ENCODE results near the gene IFIH1. TPM values are rescaled to one million over a fixed set of nuclear protein-coding genes. Genes with fewer than 3 reads are reported as not detected.

IFIH1 gene
- total and polyA plus RNA-seq, 2 experiments from 2014 or later: 1.7 to 10.1 TPM

DNA sequence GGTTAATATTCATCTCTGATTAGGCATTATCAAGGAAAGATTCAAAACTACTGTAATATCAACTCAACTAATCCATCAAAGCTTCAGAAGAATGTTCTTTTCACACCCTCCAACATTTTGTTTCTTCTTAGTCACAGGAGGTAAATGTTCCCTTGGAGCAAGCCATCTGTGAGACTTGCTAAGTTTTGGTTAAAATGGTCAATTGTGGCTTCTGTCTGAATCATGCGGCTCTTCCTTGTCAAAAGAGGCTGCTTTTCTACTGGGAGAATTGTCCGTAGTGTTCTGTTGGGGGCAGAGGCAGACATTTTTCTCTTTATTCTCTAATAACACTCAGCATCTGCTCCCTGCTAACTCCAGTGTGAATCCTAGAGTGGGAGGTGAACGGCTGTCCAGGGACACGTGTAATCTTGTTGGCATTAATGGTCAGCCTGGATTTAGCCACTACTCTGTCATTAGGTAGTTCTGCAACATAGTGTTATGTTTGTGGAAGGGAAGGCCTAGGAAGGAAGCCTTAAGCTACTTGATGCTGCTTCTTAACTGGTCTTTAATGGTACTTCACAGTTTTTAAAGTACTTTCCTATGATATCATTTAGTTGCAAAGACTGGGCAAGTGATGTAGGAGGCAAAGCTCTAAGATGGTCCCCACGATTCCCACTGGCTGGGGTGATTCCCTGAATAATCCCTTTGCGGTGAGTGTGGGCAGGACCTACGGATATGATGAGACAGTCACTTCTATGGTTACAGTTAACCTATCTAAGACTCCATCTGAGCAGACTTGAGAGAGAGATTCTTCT is 52.6 kb downstream of the IFIH1 start:
- H4K20me1 ChIP-seq (ENCODE audit: insufficient read depth, poor library complexity, severe bottlenecking): no peaks in the 10 kb centered on the region
- no peaks in the 10 kb centered on the region for H3K27me3 ChIP-seq
- no peak overlapping the region for H3K4me3 ChIP-seq
- H3K79me2 ChIP-seq: no peaks in the 10 kb centered on the region
- H3K4me1 ChIP-seq (ENCODE audit: insufficient read depth): no peaks in the 10 kb centered on the region
- no peak for DNase-seq (ENCODE audit: low spot score)
- no peak overlapping the region for H3K27ac ChIP-seq
- WGBS (ENCODE audit: low lambda C conversion rate, missing lambda C conversion rate): 90% methylated on average over 7 of the region's 7 CpGs
- H3K4me2 ChIP-seq: no peak overlapping the region
- H3K9me3 ChIP-seq (ENCODE audit: low read depth): no peaks in the 10 kb centered on the region
- no peaks in the 10 kb centered on the region for H3K36me3 ChIP-seq (replicated peaks; ENCODE audit: insufficient read depth, low read depth)
- no peak overlapping the region for H2AFZ ChIP-seq
- H3K9me2 ChIP-seq (replicated peaks; ENCODE audit: insufficient read depth): no peaks in the 10 kb centered on the region
- no peak for TF ChIP-seq EZH2phosphoT487 (IDR thresholded peaks at IDR 0.05; ENCODE audit: low read depth, severe bottlenecking, unreplicated experiment)
- TF ChIP-seq, protein P1, sequence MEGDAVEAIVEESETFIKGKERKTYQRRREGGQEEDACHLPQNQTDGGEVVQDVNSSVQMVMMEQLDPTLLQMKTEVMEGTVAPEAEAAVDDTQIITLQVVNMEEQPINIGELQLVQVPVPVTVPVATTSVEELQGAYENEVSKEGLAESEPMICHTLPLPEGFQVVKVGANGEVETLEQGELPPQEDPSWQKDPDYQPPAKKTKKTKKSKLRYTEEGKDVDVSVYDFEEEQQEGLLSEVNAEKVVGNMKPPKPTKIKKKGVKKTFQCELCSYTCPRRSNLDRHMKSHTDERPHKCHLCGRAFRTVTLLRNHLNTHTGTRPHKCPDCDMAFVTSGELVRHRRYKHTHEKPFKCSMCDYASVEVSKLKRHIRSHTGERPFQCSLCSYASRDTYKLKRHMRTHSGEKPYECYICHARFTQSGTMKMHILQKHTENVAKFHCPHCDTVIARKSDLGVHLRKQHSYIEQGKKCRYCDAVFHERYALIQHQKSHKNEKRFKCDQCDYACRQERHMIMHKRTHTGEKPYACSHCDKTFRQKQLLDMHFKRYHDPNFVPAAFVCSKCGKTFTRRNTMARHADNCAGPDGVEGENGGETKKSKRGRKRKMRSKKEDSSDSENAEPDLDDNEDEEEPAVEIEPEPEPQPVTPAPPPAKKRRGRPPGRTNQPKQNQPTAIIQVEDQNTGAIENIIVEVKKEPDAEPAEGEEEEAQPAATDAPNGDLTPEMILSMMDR (IDR thresholded peaks at IDR 0.05; ENCODE audit: poor library complexity): no peak
- TF ChIP-seq EZH2 (IDR thresholded peaks at IDR 0.05; ENCODE audit: borderline replicate concordance): no peak

DNA sequence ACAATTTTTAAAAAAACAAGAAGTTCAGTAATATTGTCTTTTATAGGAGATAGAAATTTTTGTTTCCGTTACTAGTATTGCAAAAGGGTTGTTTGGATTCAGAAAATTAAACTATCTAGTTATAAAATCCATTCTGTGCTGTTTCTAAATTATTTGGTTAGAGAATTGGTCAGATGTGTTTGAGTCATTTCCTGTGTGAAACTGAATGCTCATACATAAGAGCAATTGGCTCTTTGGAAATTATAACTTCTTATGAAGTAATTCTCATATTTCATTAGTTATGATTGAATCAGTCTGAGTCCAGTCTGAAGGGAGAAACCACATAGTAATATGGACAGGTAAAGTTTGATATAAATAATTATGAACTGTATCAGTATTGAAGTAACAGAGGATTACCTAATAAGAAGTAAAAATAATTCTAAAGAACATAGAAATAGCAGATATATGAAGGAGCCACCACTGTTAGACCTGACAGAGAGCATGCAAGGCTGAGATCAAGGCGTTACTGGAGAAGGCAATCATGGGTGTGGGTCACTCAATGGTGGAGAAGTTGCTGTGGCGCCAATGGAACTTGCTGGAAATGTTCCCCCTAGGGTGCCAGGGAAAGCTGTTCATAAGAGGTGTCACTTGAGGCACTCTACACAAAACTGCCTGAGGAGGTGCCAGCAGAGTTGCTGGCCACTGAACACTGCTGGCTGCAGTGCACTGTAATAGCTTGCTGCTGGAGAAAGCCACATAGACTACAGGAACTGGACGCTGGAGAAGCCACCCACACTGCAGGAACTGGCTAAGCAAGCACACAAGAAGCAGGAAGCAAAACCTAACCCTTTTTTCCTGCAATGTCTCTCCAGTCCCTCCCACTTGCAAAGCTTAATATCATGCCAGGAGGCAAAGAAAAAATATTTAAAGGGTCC is 57.2 kb downstream of the IFIH1 start:
- H3K27ac ChIP-seq: no peak overlapping the region
- no peaks in the 10 kb centered on the region for H3K4me1 ChIP-seq (ENCODE audit: insufficient read depth)
- no peak overlapping the region for H2AFZ ChIP-seq
- H3K4me3 ChIP-seq: no peak overlapping the region
- H3K9me2 ChIP-seq (replicated peaks; ENCODE audit: insufficient read depth): no peaks in the 10 kb centered on the region
- no peaks in the 10 kb centered on the region for H3K27me3 ChIP-seq
- 85% methylated on average over 4 of the region's 4 CpGs for WGBS (ENCODE audit: low lambda C conversion rate, missing lambda C conversion rate)
- no peaks in the 10 kb centered on the region for H4K20me1 ChIP-seq (ENCODE audit: insufficient read depth, poor library complexity, severe bottlenecking)
- no peak for TF ChIP-seq EZH2 (IDR thresholded peaks at IDR 0.05; ENCODE audit: borderline replicate concordance)
- TF ChIP-seq EZH2phosphoT487 (IDR thresholded peaks at IDR 0.05; ENCODE audit: low read depth, severe bottlenecking, unreplicated experiment): no peak
- TF ChIP-seq, protein P1 (IDR thresholded peaks at IDR 0.05; ENCODE audit: poor library complexity): no peak
- H3K4me2 ChIP-seq: no peak overlapping the region
- no peaks in the 10 kb centered on the region for H3K36me3 ChIP-seq (replicated peaks; ENCODE audit: insufficient read depth, low read depth)
- DNase-seq (ENCODE audit: low spot score): no peak
- H3K79me2 ChIP-seq: no peaks in the 10 kb centered on the region
- no peaks in the 10 kb centered on the region for H3K9me3 ChIP-seq (ENCODE audit: low read depth)

DNA sequence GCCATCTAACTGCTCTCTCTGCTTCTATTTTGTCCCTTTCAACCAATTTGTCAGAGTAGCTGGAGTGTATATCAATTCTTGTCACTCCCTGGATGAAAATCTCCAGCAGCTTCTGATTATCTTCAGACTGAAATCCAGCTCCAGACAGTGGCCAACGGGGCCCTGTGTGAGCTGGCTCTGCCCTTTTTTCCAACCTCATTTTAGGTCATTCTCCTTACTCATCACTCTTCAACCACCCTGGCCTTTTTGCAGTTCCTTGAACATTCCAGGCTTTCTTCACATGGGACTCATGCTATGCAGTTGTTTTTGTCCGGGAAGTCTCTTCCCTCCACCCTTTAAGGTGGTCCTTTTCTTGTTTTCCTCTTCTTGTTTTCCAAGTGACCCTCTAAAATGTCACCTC is 59.8 kb downstream of the IFIH1 start:
- H3K36me3 ChIP-seq (replicated peaks; ENCODE audit: insufficient read depth, low read depth): no peaks in the 10 kb centered on the region
- no peaks in the 10 kb centered on the region for H4K20me1 ChIP-seq (ENCODE audit: insufficient read depth, poor library complexity, severe bottlenecking)
- H3K27ac ChIP-seq: no peak overlapping the region
- 80% methylated on average over 2 of the region's 2 CpGs for WGBS (ENCODE audit: low lambda C conversion rate, missing lambda C conversion rate)
- H3K79me2 ChIP-seq: no peaks in the 10 kb centered on the region
- no peak overlapping the region for H3K4me3 ChIP-seq
- H3K9me3 ChIP-seq (ENCODE audit: low read depth): no peaks in the 10 kb centered on the region
- TF ChIP-seq, protein P1 (IDR thresholded peaks at IDR 0.05; ENCODE audit: poor library complexity): no peak
- TF ChIP-seq EZH2 (IDR thresholded peaks at IDR 0.05; ENCODE audit: borderline replicate concordance) (no peak), EZH2phosphoT487 (IDR thresholded peaks at IDR 0.05; ENCODE audit: low read depth, severe bottlenecking, unreplicated experiment) (no peak)
- DNase-seq (ENCODE audit: low spot score): no peak
- H2AFZ ChIP-seq: no peak overlapping the region
- no peaks in the 10 kb centered on the region for H3K27me3 ChIP-seq
- no peaks in the 10 kb centered on the region for H3K4me1 ChIP-seq (ENCODE audit: insufficient read depth)
- no peak overlapping the region for H3K4me2 ChIP-seq
- H3K9me2 ChIP-seq (replicated peaks; ENCODE audit: insufficient read depth): no peaks in the 10 kb centered on the region

Measured in hepatocyte (in vitro differentiated cells).